ENCODE data around the gene ZNRF4.

Gene ZNRF4

DNA sequence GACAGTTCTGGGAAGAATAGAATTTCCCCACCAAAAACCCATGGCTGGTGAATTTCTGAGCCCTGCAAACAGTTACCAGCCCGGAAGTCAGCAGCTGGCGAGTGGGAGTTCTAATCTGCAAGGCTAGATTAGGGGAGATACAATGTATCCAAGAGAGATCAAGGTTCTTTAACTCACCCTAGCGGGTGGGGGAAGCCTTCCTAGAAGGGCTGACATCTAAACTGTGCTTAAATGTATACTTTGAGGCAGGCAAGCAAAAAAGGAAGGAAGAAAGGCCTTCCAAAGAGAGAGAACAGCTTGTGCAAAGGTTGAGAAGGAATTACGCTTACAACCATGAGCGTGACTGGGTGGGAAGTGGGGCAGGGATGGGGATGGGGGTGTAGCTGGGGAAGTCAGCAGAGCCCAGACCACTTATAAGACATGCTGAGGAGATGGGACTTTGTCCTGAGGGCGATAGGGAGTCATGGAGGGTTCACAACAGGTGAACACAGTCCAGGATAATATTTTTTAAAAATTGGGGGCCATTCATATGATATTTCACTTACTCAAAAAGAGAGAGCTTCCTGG lies 20.8 kb upstream of the ZNRF4 start:
- Histone ChIP-seq H4K20me1 (ENCODE audit: insufficient read depth, low read length) (no peaks in the 10 kb centered on the region), H3K27ac (ENCODE audit: low read length) (no peak overlapping the region), H3F3A (ENCODE audit: insufficient read depth, low read length) (no peaks in the 10 kb centered on the region), H2AFZ (ENCODE audit: low read length) (no peak overlapping the region), H3K27me3 (replicated peaks; ENCODE audit: insufficient read depth, low read length) (peaks cover 89% of the 10 kb centered on the region), H3K9me2 (replicated peaks; ENCODE audit: insufficient read depth, low read length) (no peaks in the 10 kb centered on the region), H3K4me2 (ENCODE audit: low read depth, low read length) (no peak overlapping the region), H3K4me1 (ENCODE audit: low read length) (no peaks in the 10 kb centered on the region), H3K9ac (ENCODE audit: low read length) (no peak overlapping the region), H3K79me2 (ENCODE audit: low read length) (no peaks in the 10 kb centered on the region), H3K4me3 (ENCODE audit: low read length) (no peak overlapping the region), H3K9me3 (replicated peaks; ENCODE audit: insufficient read depth, low read length) (no peaks in the 10 kb centered on the region), H3K36me3 (replicated peaks; ENCODE audit: insufficient read depth, low read length) (no peaks in the 10 kb centered on the region)
- TF ChIP-seq EZH2phosphoT487 (IDR thresholded peaks at IDR 0.05; ENCODE audit: low read length) (no peak), EZH2 (optimal IDR thresholded peaks at IDR 0.05; ENCODE audit: low read depth, low read length) (no peak)
- TF ChIP-seq, protein P1, sequence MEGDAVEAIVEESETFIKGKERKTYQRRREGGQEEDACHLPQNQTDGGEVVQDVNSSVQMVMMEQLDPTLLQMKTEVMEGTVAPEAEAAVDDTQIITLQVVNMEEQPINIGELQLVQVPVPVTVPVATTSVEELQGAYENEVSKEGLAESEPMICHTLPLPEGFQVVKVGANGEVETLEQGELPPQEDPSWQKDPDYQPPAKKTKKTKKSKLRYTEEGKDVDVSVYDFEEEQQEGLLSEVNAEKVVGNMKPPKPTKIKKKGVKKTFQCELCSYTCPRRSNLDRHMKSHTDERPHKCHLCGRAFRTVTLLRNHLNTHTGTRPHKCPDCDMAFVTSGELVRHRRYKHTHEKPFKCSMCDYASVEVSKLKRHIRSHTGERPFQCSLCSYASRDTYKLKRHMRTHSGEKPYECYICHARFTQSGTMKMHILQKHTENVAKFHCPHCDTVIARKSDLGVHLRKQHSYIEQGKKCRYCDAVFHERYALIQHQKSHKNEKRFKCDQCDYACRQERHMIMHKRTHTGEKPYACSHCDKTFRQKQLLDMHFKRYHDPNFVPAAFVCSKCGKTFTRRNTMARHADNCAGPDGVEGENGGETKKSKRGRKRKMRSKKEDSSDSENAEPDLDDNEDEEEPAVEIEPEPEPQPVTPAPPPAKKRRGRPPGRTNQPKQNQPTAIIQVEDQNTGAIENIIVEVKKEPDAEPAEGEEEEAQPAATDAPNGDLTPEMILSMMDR (IDR thresholded peaks at IDR 0.05; ENCODE audit: low read length), result no peak
- no peak for DNase-seq

DNA sequence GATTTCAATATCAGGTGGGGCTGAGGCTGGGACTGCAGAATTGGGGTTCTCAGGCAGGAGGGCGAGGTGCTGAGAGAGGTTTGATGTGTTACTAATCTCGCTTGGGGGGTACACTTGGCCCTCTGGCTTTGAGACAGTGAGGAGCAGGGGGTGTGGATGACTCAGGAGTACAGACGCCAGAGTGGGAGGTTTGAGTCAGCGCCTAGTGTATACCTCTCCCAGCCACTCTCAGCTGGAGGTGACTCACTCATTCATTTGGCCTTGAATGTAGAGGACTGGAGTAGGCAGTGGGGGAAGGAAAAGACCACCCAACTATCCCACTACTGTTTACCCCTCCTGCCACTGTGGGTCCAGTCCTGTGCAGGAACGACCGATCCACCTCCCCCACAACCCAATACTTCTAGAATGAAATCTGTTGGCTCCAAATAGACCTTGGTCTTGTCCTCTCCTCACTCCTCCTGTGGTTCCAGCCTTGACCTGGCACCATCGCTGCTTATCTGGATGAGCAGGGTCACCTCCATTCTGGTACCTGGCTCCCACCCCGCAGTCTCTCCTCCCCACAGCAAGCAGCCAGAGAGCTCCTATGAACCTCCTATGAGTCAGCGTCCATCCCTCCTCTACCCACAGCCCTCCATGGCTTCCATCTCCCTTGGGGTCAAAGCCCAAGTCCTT lies 20.1 kb upstream of the ZNRF4 start:
- Histone ChIP-seq H3K9me3 (replicated peaks; ENCODE audit: insufficient read depth, low read length) (no peaks in the 10 kb centered on the region), H3F3A (ENCODE audit: insufficient read depth, low read length) (no peaks in the 10 kb centered on the region), H3K36me3 (replicated peaks; ENCODE audit: insufficient read depth, low read length) (no peaks in the 10 kb centered on the region), H3K4me1 (ENCODE audit: low read length) (no peaks in the 10 kb centered on the region), H3K9me2 (replicated peaks; ENCODE audit: insufficient read depth, low read length) (no peaks in the 10 kb centered on the region), H2AFZ (ENCODE audit: low read length) (no peak overlapping the region), H3K79me2 (ENCODE audit: low read length) (no peaks in the 10 kb centered on the region), H3K4me2 (ENCODE audit: low read depth, low read length) (no peak overlapping the region), H3K27ac (ENCODE audit: low read length) (no peak overlapping the region), H3K27me3 (replicated peaks; ENCODE audit: insufficient read depth, low read length) (peaks cover 88% of the 10 kb centered on the region), H3K9ac (ENCODE audit: low read length) (no peak overlapping the region), H3K4me3 (ENCODE audit: low read length) (no peak overlapping the region), H4K20me1 (ENCODE audit: insufficient read depth, low read length) (no peaks in the 10 kb centered on the region)
- DNase-seq, result no peak
- TF ChIP-seq EZH2phosphoT487 (IDR thresholded peaks at IDR 0.05; ENCODE audit: low read length) (no peak), EZH2 (optimal IDR thresholded peaks at IDR 0.05; ENCODE audit: low read depth, low read length) (no peak)
- TF ChIP-seq, protein P1 (IDR thresholded peaks at IDR 0.05; ENCODE audit: low read length), result no peak

DNA sequence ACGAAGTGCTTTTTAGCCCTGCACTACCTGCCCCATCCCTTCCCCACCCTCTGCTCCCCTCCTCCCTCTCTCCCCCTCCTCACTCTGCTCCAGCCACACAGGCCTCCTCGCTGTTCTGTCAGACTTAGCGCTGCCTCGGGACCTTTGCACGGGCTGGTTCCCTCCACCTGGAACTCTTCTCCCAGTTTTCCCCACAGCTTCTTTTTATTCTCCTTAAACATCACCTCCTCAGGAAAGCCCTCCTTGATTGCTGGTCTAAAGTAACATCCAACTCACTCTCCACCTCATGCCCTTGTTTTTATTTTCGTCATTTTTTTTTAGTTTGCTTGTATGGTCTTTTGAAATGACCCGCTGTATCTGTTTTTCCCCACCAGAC lies 19.6 kb upstream of the ZNRF4 start:
- no peak overlapping the region for H3K9ac ChIP-seq (ENCODE audit: low read length)
- H3K27ac ChIP-seq (ENCODE audit: low read length), result no peak overlapping the region
- no peak overlapping the region for H3K4me2 ChIP-seq (ENCODE audit: low read depth, low read length)
- H2AFZ ChIP-seq (ENCODE audit: low read length), result no peak overlapping the region
- no peak overlapping the region for H3K4me3 ChIP-seq (ENCODE audit: low read length)
- peaks cover 88% of the 10 kb centered on the region for H3K27me3 ChIP-seq (replicated peaks; ENCODE audit: insufficient read depth, low read length)
- H3K9me3 ChIP-seq (replicated peaks; ENCODE audit: insufficient read depth, low read length), result no peaks in the 10 kb centered on the region
- TF ChIP-seq EZH2 (optimal IDR thresholded peaks at IDR 0.05; ENCODE audit: low read depth, low read length) (no peak), EZH2phosphoT487 (IDR thresholded peaks at IDR 0.05; ENCODE audit: low read length) (no peak)
- TF ChIP-seq, protein P1 (IDR thresholded peaks at IDR 0.05; ENCODE audit: low read length), result no peak
- H3K9me2 ChIP-seq (replicated peaks; ENCODE audit: insufficient read depth, low read length), result no peaks in the 10 kb centered on the region
- H3F3A ChIP-seq (ENCODE audit: insufficient read depth, low read length), result no peaks in the 10 kb centered on the region
- no peaks in the 10 kb centered on the region for H3K79me2 ChIP-seq (ENCODE audit: low read length)
- no peak for DNase-seq
- H3K4me1 ChIP-seq (ENCODE audit: low read length), result no peaks in the 10 kb centered on the region
- no peaks in the 10 kb centered on the region for H3K36me3 ChIP-seq (replicated peaks; ENCODE audit: insufficient read depth, low read length)
- no peaks in the 10 kb centered on the region for H4K20me1 ChIP-seq (ENCODE audit: insufficient read depth, low read length)

All from MM.1S (cell line).